ENCODE data around the gene SH2D3C.

DNA sequence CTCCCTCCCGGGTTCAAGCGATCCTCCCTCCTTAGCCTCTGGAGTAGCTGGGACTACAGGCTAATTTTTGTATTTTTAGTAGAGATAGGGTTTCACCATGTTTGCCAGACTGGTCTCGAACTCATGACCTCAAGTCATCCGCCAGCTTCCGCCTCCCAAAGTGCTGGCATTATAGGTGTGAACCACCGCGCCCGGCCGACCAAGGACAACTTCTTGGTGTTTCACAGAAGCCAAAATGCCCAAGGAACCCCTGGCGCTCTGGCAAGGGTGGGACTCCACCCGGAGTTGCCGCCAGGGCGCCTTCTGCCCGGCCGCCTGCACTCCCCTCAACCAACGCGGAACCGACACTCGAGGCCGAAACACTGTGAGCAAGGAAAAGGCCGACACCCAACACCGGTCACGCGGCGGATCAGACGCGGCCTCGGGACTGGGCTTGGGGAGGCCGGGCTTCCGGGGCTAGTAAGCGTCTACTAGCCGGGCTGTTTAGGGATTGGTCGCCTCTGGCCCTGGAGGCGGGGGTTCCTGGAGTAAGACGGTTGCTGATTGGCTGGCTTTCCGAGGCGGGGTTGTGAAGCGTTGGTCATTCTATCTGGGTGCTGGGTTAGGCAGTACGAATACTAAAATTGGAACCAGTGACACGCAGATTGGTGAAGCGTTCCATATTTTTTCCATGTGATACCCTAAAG lies 79.3 kb downstream of the SH2D3C start:
- no peak for TF ChIP-seq CTCF (IDR thresholded peaks at IDR 0.05; ENCODE audit: low read length)
- no peak for TF ChIP-seq EZH2 (IDR thresholded peaks at IDR 0.05; ENCODE audit: borderline replicate concordance, low read length)

Measured in OCI-LY1 (cell line).